GM18873 (cell line): ENCODE measurements around the gene SCAF11.
A peak's percentile ranks its signal among the peaks of the same experiment; 100 is the strongest.

Experiments
- ATAC-seq: cut with Tn5 transposase; IDR thresholded peaks from one replicate; pipeline ENCODE4 v1.9.1; 2021; ENCODE audit warnings: mild to moderate bottlenecking, moderate library complexity, moderate number of reproducible peaks; ENCODE audit not compliant: unreplicated experiment, low FRiP score

SCAF11 gene

GRCh38 chr12:45933504-45933903 lies 56.9 kb downstream of the SCAF11 start:
- ATAC-seq = no peak

- no peak for ATAC-seq
These were observed 60.0 kb downstream of the SCAF11 start for GRCh38 chr12:45930369-45930768.

GRCh38 chr12:45928309-45928708 lies 62.1 kb downstream of the SCAF11 start:
- ATAC-seq = no peak

- ATAC-seq = no peak
These were observed 71.6 kb downstream of the SCAF11 start for GRCh38 chr12:45918818-45919217.

DNA sequence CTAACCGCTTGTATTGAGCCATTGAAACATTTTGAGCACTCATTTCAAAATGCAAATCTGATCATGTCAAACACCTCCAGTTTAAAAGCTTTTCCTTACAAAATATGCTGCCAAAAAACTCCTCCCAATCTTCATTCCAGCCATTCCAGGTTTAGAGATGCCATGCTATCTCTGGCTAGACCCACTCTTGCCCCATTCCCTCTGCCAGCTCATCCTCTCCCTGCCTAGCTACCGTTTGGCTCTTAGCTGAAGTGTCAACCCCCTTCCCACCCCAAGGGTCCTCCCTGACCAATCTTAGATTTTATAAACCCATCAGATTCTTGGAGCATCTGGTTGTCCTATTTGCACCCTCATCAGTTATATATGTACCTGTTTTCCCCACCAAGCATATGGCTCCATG lies 75.0 kb downstream of the SCAF11 start:
- no peak for ATAC-seq

DNA sequence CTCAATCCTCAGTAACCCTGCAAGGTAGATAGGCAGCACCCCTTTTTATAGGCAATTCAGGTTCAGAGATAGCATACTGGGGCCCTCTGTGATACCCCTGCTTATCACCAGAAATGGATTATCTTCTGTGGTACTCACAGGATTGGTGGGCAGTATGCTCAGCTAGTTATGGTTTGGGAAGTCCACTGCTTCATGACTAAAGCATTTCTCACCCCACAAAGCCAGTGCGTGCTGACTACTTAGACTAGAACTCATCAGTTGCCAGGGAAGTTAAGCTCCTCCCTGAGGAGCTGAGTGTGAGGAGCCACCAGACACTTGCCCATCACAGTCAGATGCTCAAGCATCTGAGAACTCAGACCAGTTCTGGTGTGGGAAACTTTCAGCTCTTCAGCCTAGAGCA lies 76.3 kb downstream of the SCAF11 start:
- no peak for ATAC-seq

DNA sequence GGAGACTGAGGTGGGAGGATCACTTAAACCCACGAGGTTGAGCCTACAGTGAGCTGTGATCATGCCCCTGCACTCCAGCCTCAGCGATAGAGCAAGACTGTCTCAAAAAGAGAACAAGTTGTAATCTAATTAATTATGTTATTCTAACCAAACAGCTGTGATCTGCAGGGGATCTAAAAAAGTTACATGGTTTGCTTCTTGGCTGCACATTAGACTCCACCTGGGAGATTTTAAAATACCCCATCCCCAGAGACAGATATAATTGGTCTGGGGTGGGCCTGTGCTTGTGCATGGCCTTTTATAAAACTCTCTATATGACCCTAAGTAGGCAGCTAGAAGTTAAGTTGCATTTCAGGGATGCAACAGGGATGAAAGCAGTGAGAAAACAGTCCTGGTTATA lies 76.7 kb downstream of the SCAF11 start:
- no peak for ATAC-seq

- no peak for ATAC-seq
These were observed 77.6 kb downstream of the SCAF11 start for GRCh38 chr12:45912774-45913173.

- no peak for ATAC-seq
These were observed 81.2 kb downstream of the SCAF11 start for GRCh38 chr12:45909041-45909713.

GRCh38 chr12:45907955-45908354 lies 82.4 kb downstream of the SCAF11 start:
- ATAC-seq = peak; percentile 63

- ATAC-seq = no peak
These were observed 92.3 kb downstream of the SCAF11 start for GRCh38 chr12:45898094-45898493.

GRCh38 chr12:45895961-45896360 lies 94.4 kb downstream of the SCAF11 start:
- no peak for ATAC-seq

DNA sequence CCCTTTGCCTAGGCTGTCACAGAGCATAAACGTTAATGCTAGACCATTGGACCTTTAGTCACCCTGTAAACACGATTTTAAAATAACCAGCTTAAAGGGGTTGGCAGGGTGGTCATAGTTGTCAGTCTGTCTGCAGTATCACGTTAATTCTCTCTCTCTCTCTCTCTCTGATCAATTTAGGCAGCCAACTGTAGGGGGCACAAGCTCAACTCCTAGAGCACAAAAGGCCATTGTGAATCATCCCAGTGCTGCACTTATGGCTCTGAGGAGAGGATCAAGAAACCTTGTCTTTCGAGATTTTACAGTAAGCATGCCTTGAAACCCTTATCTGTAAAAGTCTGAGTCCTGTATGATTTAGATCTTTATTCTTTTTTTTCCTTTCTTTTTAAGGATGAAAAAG lies 97.1 kb downstream of the SCAF11 start:
- ATAC-seq = no peak

DNA sequence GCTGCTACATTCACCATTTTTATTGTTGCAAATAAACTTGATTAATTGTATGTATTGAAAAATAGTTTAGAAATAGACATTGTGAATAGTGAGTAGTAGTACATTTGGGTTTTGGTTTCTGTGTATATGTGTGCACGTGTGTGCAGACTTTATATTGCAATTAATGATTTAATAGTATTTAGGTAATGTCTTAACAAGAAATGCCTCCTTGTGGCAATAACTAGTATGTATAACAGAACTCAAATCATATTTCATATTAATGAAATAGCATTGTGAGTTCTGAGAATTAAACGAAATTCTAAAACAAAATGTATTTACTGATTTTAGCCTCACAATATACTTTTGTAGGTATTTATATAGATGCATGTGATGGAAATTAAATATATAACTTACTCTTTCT lies 100.1 kb downstream of the SCAF11 start:
- ATAC-seq = no peak

DNA sequence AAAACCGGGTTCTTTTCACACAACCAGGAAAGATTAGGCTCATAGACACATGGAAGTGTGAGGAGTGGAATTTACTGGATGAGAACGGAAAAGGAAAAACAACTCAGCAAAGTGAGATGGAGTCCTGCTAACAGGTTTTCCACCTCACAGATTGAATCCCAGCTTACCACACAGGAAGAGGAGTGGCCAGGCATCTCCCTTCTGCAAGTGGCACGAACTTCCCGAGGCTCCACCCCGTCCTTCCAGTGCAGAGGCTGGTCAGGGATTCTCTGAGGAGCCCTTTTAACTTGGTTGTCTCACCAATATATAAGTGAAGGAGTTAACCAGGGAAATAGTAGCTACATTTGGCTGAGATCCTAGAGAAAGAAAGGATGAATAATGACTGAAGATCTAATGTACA lies 102.8 kb downstream of the SCAF11 start:
- no peak for ATAC-seq

- ATAC-seq = no peak
These were observed 103.7 kb downstream of the SCAF11 start for GRCh38 chr12:45886685-45887084.

DNA sequence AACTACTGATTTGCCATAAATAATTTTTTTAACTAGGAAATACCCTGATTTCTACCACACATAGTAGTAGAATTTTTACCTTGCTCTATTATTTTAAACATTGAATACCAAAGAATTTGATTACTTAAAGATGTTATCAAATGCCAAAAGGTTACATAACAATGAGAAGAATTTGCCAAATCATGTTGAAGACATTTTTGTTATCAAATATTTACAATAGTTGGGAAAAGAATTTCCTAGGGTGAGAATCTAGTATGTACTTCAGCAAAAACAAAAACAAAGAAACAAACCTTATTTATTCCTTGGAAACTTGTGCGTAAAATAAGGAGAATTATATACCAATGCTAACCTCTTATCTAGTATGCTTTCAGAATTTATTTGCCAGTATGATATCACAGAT lies 107.2 kb downstream of the SCAF11 start:
- no peak for ATAC-seq

DNA sequence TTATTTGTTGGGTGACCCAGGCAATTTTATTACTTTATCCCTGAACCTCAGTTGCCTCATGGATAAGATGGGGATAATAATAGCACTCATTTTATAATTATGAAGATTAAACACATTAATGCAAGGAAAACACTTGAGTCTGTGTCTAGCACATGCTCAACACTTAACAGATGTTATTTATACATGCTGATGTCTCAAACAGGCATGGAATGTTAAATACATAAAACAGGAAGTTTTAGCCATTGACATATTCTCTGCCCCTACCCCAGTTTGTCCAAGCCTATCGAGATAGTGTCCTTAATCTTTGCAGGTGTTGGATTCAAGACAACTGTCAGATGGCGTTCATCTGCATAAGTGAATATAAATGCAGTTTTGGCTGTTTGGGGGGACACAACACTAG lies 109.8 kb downstream of the SCAF11 start:
- ATAC-seq = no peak

DNA sequence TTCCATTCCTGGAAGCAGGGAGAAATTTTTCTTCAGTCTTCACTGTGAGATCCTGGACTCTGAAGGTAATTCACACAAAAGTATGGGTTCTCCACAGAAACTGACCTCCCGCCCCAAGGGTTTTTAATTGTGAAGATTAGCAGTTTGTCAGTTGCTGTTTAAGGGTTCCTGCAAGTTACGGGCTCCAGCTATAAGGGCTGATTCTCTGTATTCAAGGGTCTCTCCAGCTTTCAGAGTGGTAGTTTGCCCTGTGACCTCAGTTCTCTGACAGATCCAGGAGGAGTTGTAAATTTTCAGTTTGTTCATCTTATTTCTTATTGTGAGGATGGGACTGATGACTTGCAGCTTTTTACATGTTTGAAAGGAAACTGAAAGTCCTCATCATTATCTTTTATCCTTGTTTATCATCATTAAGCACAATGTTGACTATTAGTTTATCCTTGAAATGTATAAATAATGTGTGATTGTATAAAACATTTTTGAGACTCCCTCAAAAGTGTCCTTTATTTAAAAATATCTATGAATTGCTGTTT lies 110.9 kb downstream of the SCAF11 start:
- ATAC-seq = no peak

- no peak for ATAC-seq
These were observed 111.6 kb downstream of the SCAF11 start for GRCh38 chr12:45878630-45879255.

DNA sequence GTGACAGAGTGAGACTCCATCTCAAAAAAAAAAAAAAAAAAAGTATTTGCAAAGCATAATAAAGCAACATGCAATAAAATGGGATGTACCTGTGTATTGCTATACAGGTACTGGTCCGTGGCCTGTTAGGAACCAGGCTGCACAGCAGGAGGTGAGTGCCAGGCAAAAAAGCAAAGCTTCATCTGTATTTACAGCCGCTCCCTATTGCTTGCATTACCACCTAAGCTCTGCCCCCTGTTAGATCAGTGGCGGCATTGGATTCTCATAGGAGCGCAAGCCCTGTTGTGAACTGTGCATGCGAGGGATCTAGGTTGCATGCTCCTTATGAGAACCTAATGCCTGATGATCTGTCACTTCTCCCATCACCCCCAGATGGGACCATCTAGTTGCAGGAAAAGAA lies 113.3 kb downstream of the SCAF11 start:
- ATAC-seq = no peak

DNA sequence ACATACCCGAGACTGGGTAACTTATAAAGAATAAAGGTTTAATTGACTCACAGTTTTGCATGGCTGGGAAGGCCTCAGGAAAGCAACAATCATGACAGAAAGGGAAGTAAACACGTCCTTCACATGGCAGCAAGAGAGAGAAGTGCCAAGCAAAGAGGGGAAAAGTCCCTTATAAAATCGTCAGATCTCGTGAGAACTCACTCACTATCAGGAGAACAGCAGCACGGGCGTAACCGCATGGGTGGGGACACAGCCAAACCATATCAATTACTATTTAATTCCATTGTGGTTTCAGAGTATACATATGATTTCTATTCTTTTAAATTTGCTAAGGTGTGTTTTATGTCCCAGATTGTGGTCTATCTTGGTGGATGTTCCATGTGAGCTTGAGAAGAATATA lies 117.9 kb downstream of the SCAF11 start:
- ATAC-seq = no peak
